Nephron progenitor cell (in vitro differentiated cells): ENCODE data around the gene NRXN2.

Experiments
- DNase-seq: peaks from one replicate; pipeline ENCODE4 v3.0.0; 2021
- H3K27ac Mint-ChIP-seq: 2 replicates; pipeline ENCODE4 v1.8.0; 2021; ENCODE audit warnings: mild to moderate bottlenecking, moderate library complexity, mixed read lengths
- H3K27me3 Mint-ChIP-seq: 2 replicates; pipeline ENCODE4 v1.8.0; 2021; ENCODE audit warnings: mild to moderate bottlenecking, low read depth, mixed read lengths; ENCODE audit not compliant: poor library complexity
- H3K36me3 Mint-ChIP-seq: 2 replicates; pipeline ENCODE4 v1.8.0; 2021; ENCODE audit warnings: low read depth, mixed read lengths
- H3K4me1 Mint-ChIP-seq: 2 replicates; pipeline ENCODE4 v1.8.0; 2021; ENCODE audit warnings: mixed read lengths
- H3K4me3 Mint-ChIP-seq: 2 replicates; pipeline ENCODE4 v1.8.0; 2021; ENCODE audit warnings: mild to moderate bottlenecking, moderate library complexity, mixed read lengths
- H3K9me3 Mint-ChIP-seq: 2 replicates; pipeline ENCODE4 v1.8.0; 2021; ENCODE audit warnings: mild to moderate bottlenecking, moderate library complexity, mixed read lengths
- TF ChIP-seq, protein P1 (sequence below): fragments of 200-600 bp; sonication (generic); IDR thresholded peaks from 2 replicates; pipeline ENCODE4 v1.5.0; 2021; ENCODE audit warnings: antibody characterized with exemption

The NRXN2 gene

DNA sequence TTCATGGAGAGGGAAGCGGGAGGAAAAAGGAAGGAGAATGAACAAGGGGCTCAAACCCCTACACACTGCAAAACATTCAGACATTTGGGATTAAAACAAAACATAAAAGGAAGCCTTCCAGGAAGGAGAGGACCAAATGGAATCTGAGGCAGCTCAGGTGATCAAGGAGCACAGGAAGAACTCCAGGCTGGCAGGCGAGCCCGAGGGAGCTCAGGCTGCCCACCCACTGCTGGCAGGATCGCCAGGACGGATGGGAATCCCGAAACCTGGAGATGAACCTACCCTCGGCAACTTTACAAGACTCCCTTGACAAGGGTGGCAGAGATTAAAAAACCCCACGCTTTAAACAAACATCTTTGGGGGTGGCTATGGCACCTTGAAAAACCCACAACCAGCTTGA, 41.8 kb upstream of the NRXN2 start:
- Mint-ChIP-seq H3K27me3 (peaks cover 3% of the 10 kb centered on the region), H3K4me1 (peaks cover 94% of the 10 kb centered on the region), H3K36me3 (peaks cover 57% of the 10 kb centered on the region), H3K9me3 (no peaks in the 10 kb centered on the region), H3K27ac (peak overlapping the region; percentile 46), H3K4me3 (peak overlapping the region; percentile 44)
- DNase-seq = no peak
- TF ChIP-seq, protein P1, sequence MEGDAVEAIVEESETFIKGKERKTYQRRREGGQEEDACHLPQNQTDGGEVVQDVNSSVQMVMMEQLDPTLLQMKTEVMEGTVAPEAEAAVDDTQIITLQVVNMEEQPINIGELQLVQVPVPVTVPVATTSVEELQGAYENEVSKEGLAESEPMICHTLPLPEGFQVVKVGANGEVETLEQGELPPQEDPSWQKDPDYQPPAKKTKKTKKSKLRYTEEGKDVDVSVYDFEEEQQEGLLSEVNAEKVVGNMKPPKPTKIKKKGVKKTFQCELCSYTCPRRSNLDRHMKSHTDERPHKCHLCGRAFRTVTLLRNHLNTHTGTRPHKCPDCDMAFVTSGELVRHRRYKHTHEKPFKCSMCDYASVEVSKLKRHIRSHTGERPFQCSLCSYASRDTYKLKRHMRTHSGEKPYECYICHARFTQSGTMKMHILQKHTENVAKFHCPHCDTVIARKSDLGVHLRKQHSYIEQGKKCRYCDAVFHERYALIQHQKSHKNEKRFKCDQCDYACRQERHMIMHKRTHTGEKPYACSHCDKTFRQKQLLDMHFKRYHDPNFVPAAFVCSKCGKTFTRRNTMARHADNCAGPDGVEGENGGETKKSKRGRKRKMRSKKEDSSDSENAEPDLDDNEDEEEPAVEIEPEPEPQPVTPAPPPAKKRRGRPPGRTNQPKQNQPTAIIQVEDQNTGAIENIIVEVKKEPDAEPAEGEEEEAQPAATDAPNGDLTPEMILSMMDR = no peak

DNA sequence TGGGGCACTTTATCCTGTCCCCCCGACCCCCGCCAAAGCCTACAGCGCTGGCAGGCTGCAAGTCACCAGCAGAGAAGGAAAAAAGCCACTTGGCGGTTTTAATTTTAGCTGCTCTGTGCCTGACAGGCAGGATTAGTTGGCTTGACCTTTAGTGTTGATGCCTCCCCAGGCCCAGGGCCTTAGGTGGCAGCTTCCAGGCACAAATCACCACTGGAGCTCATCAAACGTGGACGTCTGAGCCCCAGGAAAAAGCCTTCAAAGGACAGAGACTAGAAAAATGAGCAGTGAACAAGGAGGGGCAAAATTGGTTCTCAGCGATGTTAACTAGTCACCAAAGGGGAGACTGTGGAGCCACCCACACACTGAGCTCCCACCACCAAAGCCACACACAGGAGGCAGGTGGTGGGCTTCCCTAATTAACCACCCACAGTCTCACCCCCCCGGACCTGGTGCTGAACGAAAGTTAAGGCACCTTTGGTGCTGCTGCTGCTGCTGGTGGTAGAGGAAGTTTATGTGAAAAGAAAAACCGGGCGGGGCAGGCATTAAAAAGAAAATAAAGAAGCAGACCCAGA, 41.1 kb upstream of the NRXN2 start:
- Mint-ChIP-seq H3K9me3 (no peaks in the 10 kb centered on the region), H3K27me3 (peaks cover 3% of the 10 kb centered on the region), H3K36me3 (peaks cover 51% of the 10 kb centered on the region), H3K4me3 (peak overlapping the region; percentile 44), H3K4me1 (peaks cover 94% of the 10 kb centered on the region), H3K27ac (peak overlapping the region; percentile 46)
- TF ChIP-seq, protein P1 = no peak
- DNase-seq = no peak

DNA sequence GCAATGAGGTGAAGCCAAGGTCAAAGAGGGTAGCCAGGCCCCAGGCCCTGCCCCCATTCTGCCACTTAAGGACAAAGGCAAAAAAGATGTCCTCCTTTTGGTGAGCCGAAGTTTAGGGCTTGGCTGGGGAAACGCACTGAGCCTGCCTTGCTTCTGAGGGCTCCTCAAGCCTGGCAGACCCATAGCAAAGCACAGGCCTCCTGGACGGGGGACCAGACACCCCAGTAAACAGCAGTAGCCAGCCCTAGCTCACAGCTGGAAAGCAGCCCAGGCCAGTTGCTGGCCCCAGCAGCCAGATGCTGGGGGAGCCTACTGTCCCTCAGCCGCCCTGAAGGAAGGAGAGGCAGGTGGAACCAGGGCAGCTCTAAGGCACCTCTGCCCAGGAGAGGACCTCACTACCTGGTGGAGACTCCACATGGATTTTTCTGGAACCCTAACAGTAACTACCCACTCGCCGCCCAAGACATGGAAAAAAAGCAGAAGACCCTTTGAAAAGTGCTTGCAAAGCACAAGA, 40.6 kb upstream of the NRXN2 start:
- peaks cover 46% of the 10 kb centered on the region for H3K36me3 Mint-ChIP-seq
- H3K4me1 Mint-ChIP-seq = peaks cover 97% of the 10 kb centered on the region

DNA sequence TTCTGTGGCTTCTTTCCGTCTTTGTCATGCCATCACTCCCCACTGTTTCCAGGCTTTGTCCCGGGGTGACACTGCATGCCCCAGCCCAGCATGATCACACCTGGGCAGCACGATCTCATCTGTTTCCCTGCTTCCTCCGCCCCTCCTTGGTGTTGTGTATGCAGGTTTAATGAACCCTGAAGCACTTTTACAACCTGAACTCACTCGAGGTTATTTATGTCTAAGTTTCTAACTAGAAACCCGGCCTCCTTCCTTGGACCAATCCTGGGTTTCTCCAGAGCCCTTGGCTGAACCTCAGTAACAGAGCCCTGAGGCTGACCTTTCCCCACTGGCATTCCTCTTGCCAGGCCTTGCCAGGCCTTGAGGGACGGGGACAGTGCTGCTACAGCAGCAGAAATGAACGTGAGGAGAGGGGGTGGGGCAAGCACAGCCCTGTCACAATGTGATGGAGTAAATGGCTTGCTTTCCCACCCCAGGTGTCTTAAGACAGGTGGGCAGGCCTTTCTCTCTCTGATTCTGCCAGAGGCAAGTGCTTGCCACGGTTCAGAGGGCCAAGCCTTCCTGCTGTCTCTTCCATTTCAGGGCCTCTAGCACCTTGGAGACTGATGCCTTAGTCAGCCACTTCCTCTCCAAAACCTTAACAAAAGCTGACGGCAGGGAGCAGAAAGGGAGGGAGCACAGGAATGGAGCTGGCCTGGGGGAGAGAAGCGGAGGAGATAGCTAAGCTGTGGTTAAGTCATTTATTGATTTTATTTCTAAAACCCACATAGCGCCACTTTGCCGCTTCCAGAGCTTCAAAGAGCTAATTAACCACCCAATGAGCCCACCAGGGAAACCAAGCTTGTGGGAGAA, 39.9 kb upstream of the NRXN2 start:
- Mint-ChIP-seq H3K4me1 (peaks cover 97% of the 10 kb centered on the region), H3K4me3 (peak overlapping the region; percentile 68), H3K36me3 (peaks cover 39% of the 10 kb centered on the region), H3K27ac (peak overlapping the region; percentile 46), H3K9me3 (no peaks in the 10 kb centered on the region), H3K27me3 (peaks cover 3% of the 10 kb centered on the region)
- TF ChIP-seq, protein P1 = no peak
- DNase-seq = peak; percentile 63

More for the DNA sequence above, 40.6 kb upstream of the NRXN2 start:
- peak; percentile 12 for DNase-seq
- peak overlapping the region; percentile 46 for H3K27ac Mint-ChIP-seq
- H3K27me3 Mint-ChIP-seq = peaks cover 3% of the 10 kb centered on the region
- H3K9me3 Mint-ChIP-seq = no peaks in the 10 kb centered on the region
- H3K4me3 Mint-ChIP-seq = peak overlapping the region; percentile 44
- TF ChIP-seq, protein P1 = no peak

DNA sequence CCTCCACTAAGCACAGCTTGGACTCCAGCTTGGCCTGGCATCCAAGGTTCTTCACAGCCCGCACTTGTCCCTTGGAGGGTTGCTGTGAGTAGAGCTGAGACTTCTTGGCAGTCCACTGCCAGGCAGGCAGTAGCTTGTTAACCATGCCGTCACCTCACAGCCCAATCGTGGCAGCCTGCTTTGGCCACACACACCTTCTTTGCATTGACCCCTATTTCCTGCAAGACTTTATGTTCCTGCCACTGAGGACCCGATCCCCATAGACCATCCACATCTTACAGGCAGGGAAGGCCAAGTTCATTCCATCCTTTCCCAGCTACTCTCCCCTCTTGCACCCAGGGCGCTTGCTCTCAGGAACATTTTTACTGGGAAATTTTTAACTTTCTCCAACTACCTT, 39.3 kb upstream of the NRXN2 start:
- peak overlapping the region; percentile 46 for H3K27ac Mint-ChIP-seq
- H3K4me1 Mint-ChIP-seq = peaks cover 97% of the 10 kb centered on the region

More for the DNA sequence above, 39.3 kb upstream of the NRXN2 start:
- Mint-ChIP-seq H3K36me3 (peaks cover 33% of the 10 kb centered on the region), H3K4me3 (peak overlapping the region; percentile 68), H3K27me3 (peaks cover 3% of the 10 kb centered on the region), H3K9me3 (no peaks in the 10 kb centered on the region)
- TF ChIP-seq, protein P1 = no peak
- DNase-seq = no peak
